ENCODE results near the gene AP2A1. TPM values are rescaled to one million over a fixed set of nuclear protein-coding genes. Genes with fewer than 3 reads are reported as not detected.

Gene AP2A1
- total RNA-seq, 1 donor from 2014 or later, result 168 TPM

- peak overlapping the region; percentile 47 for H3K27ac Mint-ChIP-seq (ENCODE audit: unreplicated experiment)
- Histone ChIP-seq H3K27ac (ENCODE audit: low read depth, low read length) (no peak overlapping the region), H3K9me3 (ENCODE audit: insufficient read depth, low read depth, low read length) (no peaks in the 10 kb centered on the region), H3K79me2 (ENCODE audit: insufficient read depth, low read length) (peaks cover 36% of the 10 kb centered on the region), H2AFZ (ENCODE audit: low read depth, low read length) (no peak overlapping the region), H4K20me1 (ENCODE audit: insufficient read depth, low read length) (peaks cover 52% of the 10 kb centered on the region), H3K4me2 (ENCODE audit: low read length) (no peak overlapping the region), H3K36me3 (ENCODE audit: insufficient read depth, low read length) (peaks cover 12% of the 10 kb centered on the region), H3K27me3 (ENCODE audit: insufficient read depth, low read length) (no peaks in the 10 kb centered on the region), H3K4me1 (ENCODE audit: insufficient read depth, low read length) (peaks cover 12% of the 10 kb centered on the region), H3K9ac (ENCODE audit: low read length) (no peak overlapping the region), H3K4me3 (ENCODE audit: insufficient read depth, low read depth, low read length) (no peak overlapping the region)
- H3K36me3 Mint-ChIP-seq (ENCODE audit: low read depth, unreplicated experiment), result peaks cover 27% of the 10 kb centered on the region
- FAIRE-seq, result no peak
- no peak for DNase-seq (ENCODE audit: low read depth)
- H3K4me1 Mint-ChIP-seq (ENCODE audit: low read depth, unreplicated experiment), result peaks cover 7% of the 10 kb centered on the region
- no peak overlapping the region for H3K4me3 Mint-ChIP-seq (ENCODE audit: unreplicated experiment)
- TF ChIP-seq EZH2 (IDR thresholded peaks at IDR 0.05; ENCODE audit: insufficient read depth, low read length) (no peak), CTCF (IDR thresholded peaks at IDR 0.05; ENCODE audit: insufficient read depth, low read depth, low read length) (no peak)
- H3K27me3 Mint-ChIP-seq (ENCODE audit: low read depth, unreplicated experiment), result no peaks in the 10 kb centered on the region
- H3K9me3 Mint-ChIP-seq (ENCODE audit: unreplicated experiment), result no peaks in the 10 kb centered on the region
Measured at GRCh38 chr19:49788857-49789256, 22.1 kb downstream of the AP2A1 start.

GRCh38 chr19:49790866-49791265 lies 24.1 kb downstream of the AP2A1 start:
- H3K36me3 Mint-ChIP-seq (ENCODE audit: low read depth, unreplicated experiment), result peaks cover 25% of the 10 kb centered on the region
- Histone ChIP-seq H3K9ac (ENCODE audit: low read length) (no peak overlapping the region), H4K20me1 (ENCODE audit: insufficient read depth, low read length) (peaks cover 42% of the 10 kb centered on the region), H3K79me2 (ENCODE audit: insufficient read depth, low read length) (peaks cover 36% of the 10 kb centered on the region), H2AFZ (ENCODE audit: low read depth, low read length) (no peak overlapping the region), H3K4me2 (ENCODE audit: low read length) (no peak overlapping the region), H3K36me3 (ENCODE audit: insufficient read depth, low read length) (peaks cover 11% of the 10 kb centered on the region), H3K27me3 (ENCODE audit: insufficient read depth, low read length) (no peaks in the 10 kb centered on the region), H3K9me3 (ENCODE audit: insufficient read depth, low read depth, low read length) (no peaks in the 10 kb centered on the region), H3K4me1 (ENCODE audit: insufficient read depth, low read length) (peaks cover 12% of the 10 kb centered on the region), H3K27ac (ENCODE audit: low read depth, low read length) (no peak overlapping the region), H3K4me3 (ENCODE audit: insufficient read depth, low read depth, low read length) (no peak overlapping the region)
- FAIRE-seq, result no peak
- H3K4me3 Mint-ChIP-seq (ENCODE audit: unreplicated experiment), result no peak overlapping the region
- H3K27ac Mint-ChIP-seq (ENCODE audit: unreplicated experiment), result no peak overlapping the region
- no peak for DNase-seq (ENCODE audit: low read depth)
- peaks cover 7% of the 10 kb centered on the region for H3K4me1 Mint-ChIP-seq (ENCODE audit: low read depth, unreplicated experiment)
- no peaks in the 10 kb centered on the region for H3K9me3 Mint-ChIP-seq (ENCODE audit: unreplicated experiment)
- TF ChIP-seq CTCF (IDR thresholded peaks at IDR 0.05; ENCODE audit: insufficient read depth, low read depth, low read length), result no peak
- no peak for TF ChIP-seq EZH2 (IDR thresholded peaks at IDR 0.05; ENCODE audit: insufficient read depth, low read length)
- no peaks in the 10 kb centered on the region for H3K27me3 Mint-ChIP-seq (ENCODE audit: low read depth, unreplicated experiment)

- no peaks in the 10 kb centered on the region for H3K9me3 ChIP-seq (ENCODE audit: insufficient read depth, low read depth, low read length)
- peaks cover 29% of the 10 kb centered on the region for H3K36me3 Mint-ChIP-seq (ENCODE audit: low read depth, unreplicated experiment)
Measured at GRCh38 chr19:49791776-49792445, 25.1 kb downstream of the AP2A1 start.

More at GRCh38 chr19:49791776-49792445, 25.1 kb downstream of the AP2A1 start:
- Mint-ChIP-seq H3K4me3 (ENCODE audit: unreplicated experiment) (no peak overlapping the region), H3K4me1 (ENCODE audit: low read depth, unreplicated experiment) (no peaks in the 10 kb centered on the region), H3K27ac (ENCODE audit: unreplicated experiment) (no peak overlapping the region), H3K9me3 (ENCODE audit: unreplicated experiment) (no peaks in the 10 kb centered on the region), H3K27me3 (ENCODE audit: low read depth, unreplicated experiment) (no peaks in the 10 kb centered on the region)
- no peaks in the 10 kb centered on the region for H3K27me3 ChIP-seq (ENCODE audit: insufficient read depth, low read length)
- no peak overlapping the region for H2AFZ ChIP-seq (ENCODE audit: low read depth, low read length)
- no peak for FAIRE-seq
- H3K79me2 ChIP-seq (ENCODE audit: insufficient read depth, low read length), result peaks cover 30% of the 10 kb centered on the region
- peaks cover 39% of the 10 kb centered on the region for H4K20me1 ChIP-seq (ENCODE audit: insufficient read depth, low read length)
- H3K27ac ChIP-seq (ENCODE audit: low read depth, low read length), result no peak overlapping the region
- no peak overlapping the region for H3K9ac ChIP-seq (ENCODE audit: low read length)
- TF ChIP-seq CTCF (IDR thresholded peaks at IDR 0.05; ENCODE audit: insufficient read depth, low read depth, low read length) (no peak), EZH2 (IDR thresholded peaks at IDR 0.05; ENCODE audit: insufficient read depth, low read length) (no peak)
- no peak for DNase-seq (ENCODE audit: low read depth)
- H3K4me2 ChIP-seq (ENCODE audit: low read length), result no peak overlapping the region
- no peak overlapping the region for H3K4me3 ChIP-seq (ENCODE audit: insufficient read depth, low read depth, low read length)
- peaks cover 5% of the 10 kb centered on the region for H3K4me1 ChIP-seq (ENCODE audit: insufficient read depth, low read length)
- H3K36me3 ChIP-seq (ENCODE audit: insufficient read depth, low read length), result peaks cover 19% of the 10 kb centered on the region

Data from astrocyte (in vitro differentiated cells and primary cell).